Activated naive CD8-positive, alpha-beta T cell treated with anti-CD3 and anti-CD28 coated beads for 36 hours (primary cell): ENCODE data around the gene DAGLB. TPM values are rescaled to one million over a fixed set of nuclear protein-coding genes. Genes with fewer than 3 reads are reported as not detected.

Source experiments
- DNase-seq: peaks from one replicate; pipeline ENCODE4 v3.0.0; 2021
- H3K27ac Mint-ChIP-seq: one replicate; pipeline ENCODE4 v1.8.0; 2022; ENCODE audit warnings: mild to moderate bottlenecking, moderate library complexity, mixed read lengths
- H3K27me3 Mint-ChIP-seq: one replicate; pipeline ENCODE4 v1.8.0; 2022; ENCODE audit warnings: mild to moderate bottlenecking, mixed read lengths
- H3K36me3 Mint-ChIP-seq: one replicate; pipeline ENCODE4 v1.8.0; 2021; ENCODE audit warnings: mild to moderate bottlenecking, mixed read lengths
- H3K4me1 Mint-ChIP-seq: one replicate; pipeline ENCODE4 v1.8.0; 2021; ENCODE audit warnings: mixed read lengths
- H3K4me3 Mint-ChIP-seq: one replicate; pipeline ENCODE4 v1.8.0; 2022; ENCODE audit warnings: mild to moderate bottlenecking, moderate library complexity, mixed read lengths
- H3K9me3 Mint-ChIP-seq: one replicate; pipeline ENCODE4 v1.8.0; 2022; ENCODE audit warnings: mixed read lengths
- total RNA-seq, 2 experiments: library from RNA; stranded (reverse); gene quantifications; one replicate each; pipeline ENCODE4 v1.2.3, GENCODE V29; 2021

DAGLB gene
- total RNA-seq, 2 experiments from 2014 or later: 15.7 to 17.1 TPM

- Mint-ChIP-seq H3K27ac (no peak overlapping the region), H3K27me3 (no peaks in the 10 kb centered on the region), H3K36me3 (peaks cover 16% of the 10 kb centered on the region), H3K4me1 (peaks cover 2% of the 10 kb centered on the region), H3K9me3 (no peaks in the 10 kb centered on the region), H3K4me3 (no peak overlapping the region)
- no peak for DNase-seq
Observed at GRCh38 chr7:6423942-6424701, 23.6 kb downstream of the DAGLB start.

DNA sequence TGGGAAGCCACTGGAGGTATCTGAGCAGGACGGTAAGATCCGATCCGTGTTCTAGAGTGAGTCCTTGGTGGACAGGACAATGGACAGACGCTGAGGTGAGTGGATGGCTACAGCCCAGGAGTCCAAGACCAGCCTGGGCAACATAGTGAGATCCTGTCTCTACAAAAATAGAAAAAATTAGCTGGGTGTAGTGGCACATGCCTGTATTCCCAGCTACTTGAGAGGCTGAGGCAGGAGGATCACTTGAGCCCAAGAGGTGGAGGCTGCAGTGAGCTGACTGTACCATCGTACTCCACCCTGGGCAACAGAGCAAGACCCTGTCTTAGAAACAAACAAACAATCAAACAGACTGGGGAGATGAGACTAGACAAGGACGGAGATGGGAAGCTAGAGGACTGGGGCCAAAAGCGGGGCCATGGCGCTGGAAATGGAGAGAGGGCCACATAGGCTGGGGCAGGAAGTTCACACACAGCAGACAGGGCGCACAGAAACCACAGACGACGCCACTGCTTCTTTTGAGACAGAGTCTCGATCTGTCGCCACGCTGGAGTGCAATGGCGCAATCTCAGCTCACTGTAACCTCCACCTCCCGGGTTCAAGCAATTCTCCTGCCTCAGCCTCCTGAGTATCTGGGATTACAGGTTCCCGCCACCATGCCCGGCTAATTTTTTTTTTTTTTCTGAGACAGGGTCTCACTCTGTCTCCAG lies 24.7 kb downstream of the DAGLB start:
- DNase-seq: no peak
- Mint-ChIP-seq H3K36me3 (peaks cover 16% of the 10 kb centered on the region), H3K9me3 (no peaks in the 10 kb centered on the region), H3K4me3 (no peak overlapping the region), H3K27ac (no peak overlapping the region), H3K4me1 (peaks cover 2% of the 10 kb centered on the region), H3K27me3 (no peaks in the 10 kb centered on the region)

DNA sequence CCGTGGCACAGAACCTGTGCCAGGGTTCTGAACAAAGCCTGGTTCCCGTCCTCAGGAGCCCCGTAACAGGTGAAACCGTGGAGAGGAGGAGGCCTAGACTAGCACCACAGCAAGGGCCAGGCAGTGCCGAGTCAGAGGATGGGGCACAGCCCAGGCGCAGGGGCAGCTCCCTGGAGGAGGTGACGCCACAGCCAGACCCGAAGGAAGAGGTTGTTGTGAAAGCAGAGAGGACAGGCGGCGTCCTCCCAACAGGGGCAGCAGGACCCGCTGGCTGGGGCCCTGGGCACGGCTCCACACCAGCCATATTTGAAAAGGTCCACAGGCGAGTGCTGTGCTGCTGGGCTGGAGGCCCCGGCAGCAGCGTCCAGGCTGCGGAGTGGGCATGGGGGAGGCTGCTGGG lies 25.7 kb downstream of the DAGLB start:
- no peak overlapping the region for H3K27ac Mint-ChIP-seq
- H3K36me3 Mint-ChIP-seq: peaks cover 14% of the 10 kb centered on the region
- H3K4me3 Mint-ChIP-seq: no peak overlapping the region
- H3K27me3 Mint-ChIP-seq: no peaks in the 10 kb centered on the region
- DNase-seq: no peak
- peaks cover 2% of the 10 kb centered on the region for H3K4me1 Mint-ChIP-seq
- H3K9me3 Mint-ChIP-seq: no peaks in the 10 kb centered on the region

GRCh38 chr7:6420680-6421079 lies 27.1 kb downstream of the DAGLB start:
- Mint-ChIP-seq H3K9me3 (no peaks in the 10 kb centered on the region), H3K27ac (no peak overlapping the region), H3K4me3 (no peak overlapping the region), H3K4me1 (peaks cover 2% of the 10 kb centered on the region), H3K27me3 (no peaks in the 10 kb centered on the region), H3K36me3 (peaks cover 19% of the 10 kb centered on the region)
- DNase-seq: no peak

GRCh38 chr7:6419310-6419773 lies 28.4 kb downstream of the DAGLB start:
- no peak overlapping the region for H3K4me3 Mint-ChIP-seq
- H3K36me3 Mint-ChIP-seq: peaks cover 24% of the 10 kb centered on the region
- no peaks in the 10 kb centered on the region for H3K9me3 Mint-ChIP-seq
- H3K4me1 Mint-ChIP-seq: peaks cover 2% of the 10 kb centered on the region
- DNase-seq: no peak
- H3K27me3 Mint-ChIP-seq: no peaks in the 10 kb centered on the region
- H3K27ac Mint-ChIP-seq: no peak overlapping the region

GRCh38 chr7:6417408-6417807 lies 30.3 kb downstream of the DAGLB start:
- Mint-ChIP-seq H3K27me3 (no peaks in the 10 kb centered on the region), H3K4me1 (no peaks in the 10 kb centered on the region), H3K36me3 (peaks cover 25% of the 10 kb centered on the region), H3K9me3 (no peaks in the 10 kb centered on the region), H3K4me3 (no peak overlapping the region), H3K27ac (no peak overlapping the region)
- DNase-seq: no peak

DNA sequence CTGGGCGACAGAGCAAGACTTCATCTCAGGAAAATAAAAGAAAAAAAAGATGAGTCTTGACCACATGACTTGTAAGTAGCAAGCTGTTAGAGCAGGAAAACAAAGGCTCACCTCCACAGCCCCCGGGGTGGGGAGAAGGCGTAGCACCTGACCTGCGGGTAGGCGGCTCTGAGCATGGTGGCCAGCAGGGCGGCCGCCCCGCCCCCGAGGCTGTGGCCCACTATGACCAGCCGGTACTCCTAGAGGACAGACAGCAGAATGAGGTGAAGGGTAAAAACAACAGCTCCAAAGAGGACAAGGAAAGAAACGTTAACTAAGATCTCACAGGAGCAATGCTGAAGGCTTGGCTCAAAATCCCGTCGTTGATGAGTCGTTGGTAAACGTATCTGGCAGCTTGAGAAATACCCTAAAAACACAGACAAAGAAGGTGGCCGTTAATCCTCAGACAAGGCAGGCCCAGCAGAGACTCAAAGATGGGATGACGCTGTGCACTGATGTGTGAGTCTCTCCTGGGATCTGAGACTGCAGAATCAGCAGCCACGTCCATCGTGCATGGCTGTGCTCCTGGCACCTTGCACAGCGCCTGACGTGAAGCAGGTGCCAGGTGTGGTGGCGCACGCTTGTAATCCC lies 31.1 kb downstream of the DAGLB start:
- Mint-ChIP-seq H3K4me3 (no peak overlapping the region), H3K27me3 (no peaks in the 10 kb centered on the region), H3K4me1 (no peaks in the 10 kb centered on the region), H3K27ac (peak overlapping the region; percentile 38), H3K9me3 (no peaks in the 10 kb centered on the region), H3K36me3 (peaks cover 23% of the 10 kb centered on the region)
- no peak for DNase-seq

DNA sequence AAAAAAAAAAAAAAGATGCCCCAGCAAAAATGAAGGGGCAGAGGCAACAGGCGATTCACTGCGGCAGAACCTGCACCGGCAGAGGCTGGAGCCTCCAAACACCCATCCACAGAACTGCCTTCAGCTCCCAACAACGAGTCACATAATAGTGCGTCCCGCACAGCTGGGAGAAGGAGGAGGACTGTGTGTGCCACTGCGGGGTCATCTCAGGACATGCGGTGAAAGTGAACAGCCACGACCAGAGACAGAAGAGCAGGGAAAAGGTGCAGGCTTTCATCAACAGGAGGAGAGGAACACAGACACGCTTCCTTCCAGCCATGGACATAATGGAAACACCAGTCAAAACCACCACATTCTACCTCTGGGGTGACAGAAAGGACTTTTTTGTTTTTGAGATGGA lies 34.1 kb downstream of the DAGLB start:
- Mint-ChIP-seq H3K36me3 (peaks cover 29% of the 10 kb centered on the region), H3K27me3 (no peaks in the 10 kb centered on the region), H3K4me3 (no peak overlapping the region), H3K9me3 (no peaks in the 10 kb centered on the region), H3K27ac (no peak overlapping the region), H3K4me1 (no peaks in the 10 kb centered on the region)
- DNase-seq: no peak

- H3K27ac Mint-ChIP-seq: no peak overlapping the region
- no peak overlapping the region for H3K4me3 Mint-ChIP-seq
- no peaks in the 10 kb centered on the region for H3K9me3 Mint-ChIP-seq
- no peak for DNase-seq
- H3K36me3 Mint-ChIP-seq: peaks cover 37% of the 10 kb centered on the region
- no peaks in the 10 kb centered on the region for H3K4me1 Mint-ChIP-seq
- no peaks in the 10 kb centered on the region for H3K27me3 Mint-ChIP-seq
Observed at GRCh38 chr7:6409944-6410693, 37.6 kb downstream of the DAGLB start.

- Mint-ChIP-seq H3K36me3 (peaks cover 35% of the 10 kb centered on the region), H3K27ac (no peak overlapping the region), H3K9me3 (no peaks in the 10 kb centered on the region), H3K27me3 (no peaks in the 10 kb centered on the region), H3K4me3 (no peak overlapping the region), H3K4me1 (no peaks in the 10 kb centered on the region)
- no peak for DNase-seq
Observed at GRCh38 chr7:6409091-6409490, 38.7 kb downstream of the DAGLB start.

GRCh38 chr7:6407434-6407833 lies 40.3 kb downstream of the DAGLB start:
- Mint-ChIP-seq H3K27ac (peak overlapping the region; percentile 11), H3K4me1 (no peaks in the 10 kb centered on the region), H3K36me3 (peaks cover 36% of the 10 kb centered on the region), H3K9me3 (no peaks in the 10 kb centered on the region), H3K27me3 (no peaks in the 10 kb centered on the region), H3K4me3 (no peak overlapping the region)
- no peak for DNase-seq

GRCh38 chr7:6406121-6406520 lies 41.6 kb downstream of the DAGLB start:
- no peak overlapping the region for H3K27ac Mint-ChIP-seq
- no peak for DNase-seq
- H3K4me1 Mint-ChIP-seq: no peaks in the 10 kb centered on the region
- no peak overlapping the region for H3K4me3 Mint-ChIP-seq
- H3K27me3 Mint-ChIP-seq: no peaks in the 10 kb centered on the region
- H3K36me3 Mint-ChIP-seq: peaks cover 35% of the 10 kb centered on the region
- no peaks in the 10 kb centered on the region for H3K9me3 Mint-ChIP-seq

- peaks cover 28% of the 10 kb centered on the region for H3K36me3 Mint-ChIP-seq
- no peak for DNase-seq
- H3K9me3 Mint-ChIP-seq: no peaks in the 10 kb centered on the region
- H3K27ac Mint-ChIP-seq: no peak overlapping the region
- H3K4me3 Mint-ChIP-seq: no peak overlapping the region
- peaks cover 6% of the 10 kb centered on the region for H3K4me1 Mint-ChIP-seq
- H3K27me3 Mint-ChIP-seq: no peaks in the 10 kb centered on the region
Observed at GRCh38 chr7:6403907-6404306, 43.8 kb downstream of the DAGLB start.

DNA sequence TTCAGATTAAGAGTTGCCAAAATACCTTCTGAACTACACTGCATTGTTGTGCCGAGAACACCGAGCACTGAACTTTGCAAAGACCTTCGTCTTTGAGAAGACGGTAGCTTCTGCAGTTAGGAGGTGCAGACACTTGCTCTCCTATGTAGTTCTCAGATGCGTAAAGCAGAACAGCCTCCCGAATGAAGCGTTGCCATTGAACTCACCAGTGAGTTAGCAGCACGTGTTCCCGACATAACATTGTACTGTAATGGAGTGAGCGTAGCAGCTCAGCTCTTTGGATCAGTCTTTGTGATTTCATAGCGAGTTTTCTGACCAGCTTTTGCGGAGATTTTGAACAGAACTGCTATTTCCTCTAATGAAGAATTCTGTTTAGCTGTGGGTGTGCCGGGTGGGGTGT lies 45.0 kb downstream of the DAGLB start:
- no peaks in the 10 kb centered on the region for H3K27me3 Mint-ChIP-seq
- no peak overlapping the region for H3K27ac Mint-ChIP-seq
- peaks cover 23% of the 10 kb centered on the region for H3K36me3 Mint-ChIP-seq
- no peak overlapping the region for H3K4me3 Mint-ChIP-seq
- H3K4me1 Mint-ChIP-seq: peaks cover 6% of the 10 kb centered on the region
- H3K9me3 Mint-ChIP-seq: no peaks in the 10 kb centered on the region
- DNase-seq: no peak

DNA sequence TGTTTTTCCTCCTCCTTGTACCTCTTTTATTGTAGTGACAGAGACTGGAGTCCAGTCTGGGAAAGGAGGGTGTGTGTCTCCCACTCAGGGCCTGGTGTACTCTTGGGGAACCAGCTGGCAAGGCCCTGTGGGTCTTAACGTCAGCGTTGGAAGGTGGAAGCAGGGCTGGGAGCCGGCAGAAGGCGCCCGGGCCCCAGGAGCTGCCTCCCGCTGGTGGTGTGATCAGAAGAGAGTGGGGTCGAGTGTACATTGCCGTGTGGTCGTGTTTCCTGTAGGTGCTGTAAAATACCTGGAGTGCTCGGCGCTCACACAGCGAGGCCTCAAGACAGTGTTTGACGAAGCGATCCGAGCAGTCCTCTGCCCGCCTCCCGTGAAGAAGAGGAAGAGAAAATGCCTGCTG lies 45.7 kb downstream of the DAGLB start:
- H3K36me3 Mint-ChIP-seq: peaks cover 19% of the 10 kb centered on the region
- no peak overlapping the region for H3K4me3 Mint-ChIP-seq
- H3K9me3 Mint-ChIP-seq: no peaks in the 10 kb centered on the region
- no peaks in the 10 kb centered on the region for H3K27me3 Mint-ChIP-seq
- H3K4me1 Mint-ChIP-seq: peaks cover 8% of the 10 kb centered on the region
- no peak overlapping the region for H3K27ac Mint-ChIP-seq
- DNase-seq: no peak
